GM12878 (cell line): ENCODE results near the gene TMEM86B. TPM values are rescaled to one million over a fixed set of nuclear protein-coding genes. Genes with fewer than 3 reads are reported as not detected.
A peak's percentile ranks its signal among the peaks of the same experiment; 100 is the strongest.

Experiments
- ATAC-seq: fragments of 200-7000 bp; cut with Tn5 transposase; 3 replicates; pipeline ENCODE4 v1.9.1; 2020; ENCODE audit warnings: mild to moderate bottlenecking, moderate library complexity
- BruUV-seq: library from RNA; stranded (reverse); fragments of 400-500 nt; replicated peaks from 2 replicates; lab custom pipeline; 2021; lab: Mats Ljungman, UMichigan
- CTCF ChIA-PET: fragments of 300-600 bp; sonication (Branson Sonifier 250); formaldehyde crosslinking; extraction: SDS; loops from one replicate; lab custom pipeline; 2021; ENCODE audit warnings: inconsistent platforms; lab: Yijun Ruan, JAX
- POLR2A ChIA-PET: fragments of 350-600 bp; formaldehyde crosslinking; extraction: SDS; loops from one replicate; lab custom pipeline; 2021; ENCODE audit warnings: inconsistent platforms; lab: Charles Lee
- RAD21 ChIA-PET: fragments of 300-600 bp; sonication (Branson Sonifier 250); formaldehyde crosslinking; loops from one replicate; lab custom pipeline; 2023; ENCODE audit warnings: antibody characterized with exemption; ENCODE audit not compliant: unreplicated experiment; lab: Charles Lee
- SMC1A ChIA-PET: fragments of 300-600 bp; sonication (Branson Sonifier 250); formaldehyde crosslinking; loops from one replicate; lab custom pipeline; 2023; ENCODE audit not compliant: unreplicated experiment, uncharacterized antibody; lab: Charles Lee
- DNase-seq: peaks from one replicate; pipeline ENCODE4 v3.0.0-alpha.2; 2011; ENCODE audit warnings: low read depth, low spot score
- FAIRE-seq: peaks from 3 replicates; lab custom pipeline; 2011; peaks lifted over from hg19 to GRCh38; lab: Jason Lieb, UNC
- H2AFZ ChIP-seq: 2 replicates; pipeline ENCODE4 v1.6.0; 2011; ENCODE audit warnings: low read depth, low read length, control low read depth; ENCODE audit not compliant: control insufficient read depth
- H3K27ac ChIP-seq: 2 replicates; pipeline ENCODE4 v1.5.1; 2011; ENCODE audit warnings: control low read depth; ENCODE audit not compliant: control insufficient read depth, insufficient read depth
- H3K27me3 ChIP-seq, 2 experiments: replicated peaks in 1 of 2; 2 replicates each; pipeline versions ENCODE4 v1.6.0 to v1.6.1; 2011; ENCODE audit warnings: low read length in 1 of 2; ENCODE audit not compliant: control insufficient read depth in 2 of 2, insufficient read depth in 2 of 2
- H3K36me3 ChIP-seq, 2 experiments: 2 replicates each; pipeline ENCODE4 v1.5.1; 2011; ENCODE audit warnings: low read length in 1 of 2; ENCODE audit not compliant: control insufficient read depth in 2 of 2, insufficient read depth in 2 of 2
- H3K4me1 ChIP-seq: 2 replicates; pipeline ENCODE4 v1.6.1; 2011; ENCODE audit warnings: mild to moderate bottlenecking, low read length, moderate library complexity, mixed read lengths; ENCODE audit not compliant: control insufficient read depth, insufficient read depth
- H3K4me2 ChIP-seq: 2 replicates; pipeline ENCODE4 v1.6.0; 2011; ENCODE audit warnings: control low read depth; ENCODE audit not compliant: control insufficient read depth, insufficient read depth
- H3K4me3 ChIP-seq: fragments of 200-600 bp; sonication (generic); 2 replicates; pipeline ENCODE4 v1.5.1; 2016
- H3K79me2 ChIP-seq: 2 replicates; pipeline ENCODE4 v1.6.0; 2011; ENCODE audit warnings: low read length; ENCODE audit not compliant: control insufficient read depth, insufficient read depth
- H3K9ac ChIP-seq: 2 replicates; pipeline ENCODE4 v1.8.0; 2011; ENCODE audit warnings: low read length, control low read depth, mixed read lengths; ENCODE audit not compliant: control insufficient read depth, insufficient read depth
- H3K9me3 ChIP-seq: replicated peaks from 3 replicates; pipeline ENCODE4 v1.5.1; 2011; ENCODE audit warnings: mild to moderate bottlenecking, low read length; ENCODE audit not compliant: control insufficient read depth, insufficient read depth
- H4K20me1 ChIP-seq: 2 replicates; pipeline ENCODE4 v1.6.0; 2011; ENCODE audit not compliant: control insufficient read depth, insufficient read depth
- CTCF ChIP-seq, 3 experiments: IDR thresholded peaks in 2 of 3; conservative IDR thresholded peaks in 1 of 3; 2 replicates each; pipeline ENCODE4 v1.5.1; 2011; ENCODE audit warnings: low read depth in 3 of 3, low read length in 3 of 3, mild to moderate bottlenecking in 3 of 3, control low read depth in 2 of 3, moderate library complexity in 2 of 3, inconsistent platforms in 1 of 3, mixed read lengths in 1 of 3; ENCODE audit not compliant: control insufficient read depth in 2 of 3, insufficient read depth in 1 of 3; ENCODE audit errors: extremely low read depth in 1 of 3
- RAD21 ChIP-seq: IDR thresholded peaks from 2 replicates; pipeline ENCODE4 v1.6.1; 2011; ENCODE audit warnings: mild to moderate bottlenecking, low read depth, low read length, moderate library complexity; ENCODE audit not compliant: insufficient read depth
- SMC3 ChIP-seq: IDR thresholded peaks from 2 replicates; pipeline ENCODE4 v1.6.1; 2011; ENCODE audit warnings: low read length, improper control_type of control experiment, borderline replicate concordance
- TBL1XR1 ChIP-seq: IDR thresholded peaks from 2 replicates; pipeline ENCODE4 v1.6.1; 2012; ENCODE audit warnings: low read depth, low read length, improper control_type of control experiment
- WGBS: methylation state at CpG from one replicate; pipeline ENCODE4 v1.1.6; 2016; ENCODE audit warnings: low lambda C conversion rate; ENCODE audit not compliant: insufficient replicate concordance, insufficient coverage; ENCODE audit errors: missing lambda C conversion rate; 5-methylcytosine and 5-hydroxymethylcytosine counted together
- in situ Hi-C: fragments of 300-500 bp; cut with MboI; formaldehyde crosslinking; loops from 9 replicates; pipeline ENCODE4 v1.14.3; 2018; ENCODE audit warnings: mixed read lengths
- intact Hi-C: fragments of 100-400 bp; cut with micrococcal nuclease; formaldehyde crosslinking; loops from one replicate; pipeline ENCODE4 v1.14.2; 2022; ENCODE audit not compliant: unreplicated experiment
- polyA plus RNA-seq, 11 experiments: library from polyadenylated mRNA; depleted of rRNA in 4 of 11; unstranded in 6 of 11; stranded (reverse) in 5 of 11; fragments of >200 nt; fragmentation: Nextera tagmentation in 4 of 11; fragmentation: Illumina TruSeq in 1 of 11; extraction: Ambion mirVana in 4 of 11; extraction: Trizol in 1 of 11; gene quantifications; 1 replicate in 1 of 11; 2 replicates in 10 of 11; pipeline versions ENCODE4 v1.2.1 to v1.2.3, GENCODE V29; 2011 to 2016; ENCODE audit warnings: inconsistent platforms in 2 of 11, missing spikeins in 2 of 11, low read depth in 1 of 11
- total RNA-seq, 4 experiments: library from RNA; depleted of rRNA in 3 of 4; stranded (reverse); fragments of >200 nt in 3 of 4; fragmentation: Illumina TruSeq in 1 of 4; extraction: Trizol in 1 of 4; gene quantifications; 2 replicates each; pipeline versions ENCODE4 v1.2.1 to v1.2.3, GENCODE V29; 2013 to 2021

Gene TMEM86B
- total and polyA plus RNA-seq, 10 of the 15 experiments (the other 5 are each of a cell fraction or from before 2014, with no cell fraction given) = 0.26 to 10.6 (median 1.8) TPM

GRCh38 chr19:55212447-55212846 lies 16.1 kb downstream of the TMEM86B start:
- Histone ChIP-seq H3K27ac (no peak overlapping the region), H3K4me3 (no peak overlapping the region), H4K20me1 (no peaks in the 10 kb centered on the region), H3K4me2 (no peak overlapping the region)
- ChIA-PET CTCF (interaction anchor here (0.8 to 1.2 kb wide), 5 partner anchors 47 to 201 kb away, joined by 3 to 4 read pairs (median 3); partner anchors contain the start of gene HSPBP1), SMC1A (no interaction called here)
- intact Hi-C loops (loop anchor here (1.0 kb wide), 1 partner anchor 206 kb away; no protein-coding TSS in a partner anchor), in situ Hi-C loops (loop anchor here (5.0 kb wide), 1 partner anchor 205 kb away; no protein-coding TSS in a partner anchor)
- peak; percentile 95 for ATAC-seq
- peak; percentile 80 for TF ChIP-seq RAD21
- TF ChIP-seq SMC3 = peak; percentile 71
- TF ChIP-seq TBL1XR1 = no peak
- peak; percentile 59 to 78 (median 73) for TF ChIP-seq CTCF (IDR thresholded peaks at IDR 0.05 in 2 of 3, conservative IDR thresholded peaks at IDR 0.05 in 1 of 3; ENCODE audit: control insufficient read depth in 2 of 3, extremely low read depth in 1 of 3, insufficient read depth in 1 of 3, low read depth in 3 of 3, low read length in 3 of 3)
- TF ChIP-seq, all 136 proteins: peak for 3
- H3K79me2 ChIP-seq = no peaks in the 10 kb centered on the region
- no peaks in the 10 kb centered on the region for H3K27me3 ChIP-seq
- ChIA-PET RAD21 (interaction anchor here (1.2 kb wide), 1 partner anchor 205 kb away, joined by 5 read pairs; no protein-coding TSS in a partner anchor), POLR2A (no interaction called here)
- no peaks in the 10 kb centered on the region for H3K4me1 ChIP-seq
- no peaks in the 10 kb centered on the region for H3K36me3 ChIP-seq
- FAIRE-seq = no peak
- no TSS peak for BruUV-seq
- 20% methylated on average over 3 of the region's 3 CpGs for WGBS
- no peak overlapping the region for H2AFZ ChIP-seq
- peaks cover 3% of the 10 kb centered on the region; the same call in 1 of the 3 replicates for H3K9me3 ChIP-seq
- DNase-seq = peak; percentile 13
- no peak overlapping the region for H3K9ac ChIP-seq
